GM21447 (cell line): ENCODE measurements around the gene YJU2.
"Not testable (repeated sequence)": the region's sequence is repeated elsewhere in the genome, so short reads cannot be mapped to it uniquely, and the experiment has no call there.

Experiments
- ATAC-seq: cut with Tn5 transposase; IDR thresholded peaks from one replicate; pipeline ENCODE4 v1.9.1; 2021; ENCODE audit not compliant: unreplicated experiment

The YJU2 gene

DNA sequence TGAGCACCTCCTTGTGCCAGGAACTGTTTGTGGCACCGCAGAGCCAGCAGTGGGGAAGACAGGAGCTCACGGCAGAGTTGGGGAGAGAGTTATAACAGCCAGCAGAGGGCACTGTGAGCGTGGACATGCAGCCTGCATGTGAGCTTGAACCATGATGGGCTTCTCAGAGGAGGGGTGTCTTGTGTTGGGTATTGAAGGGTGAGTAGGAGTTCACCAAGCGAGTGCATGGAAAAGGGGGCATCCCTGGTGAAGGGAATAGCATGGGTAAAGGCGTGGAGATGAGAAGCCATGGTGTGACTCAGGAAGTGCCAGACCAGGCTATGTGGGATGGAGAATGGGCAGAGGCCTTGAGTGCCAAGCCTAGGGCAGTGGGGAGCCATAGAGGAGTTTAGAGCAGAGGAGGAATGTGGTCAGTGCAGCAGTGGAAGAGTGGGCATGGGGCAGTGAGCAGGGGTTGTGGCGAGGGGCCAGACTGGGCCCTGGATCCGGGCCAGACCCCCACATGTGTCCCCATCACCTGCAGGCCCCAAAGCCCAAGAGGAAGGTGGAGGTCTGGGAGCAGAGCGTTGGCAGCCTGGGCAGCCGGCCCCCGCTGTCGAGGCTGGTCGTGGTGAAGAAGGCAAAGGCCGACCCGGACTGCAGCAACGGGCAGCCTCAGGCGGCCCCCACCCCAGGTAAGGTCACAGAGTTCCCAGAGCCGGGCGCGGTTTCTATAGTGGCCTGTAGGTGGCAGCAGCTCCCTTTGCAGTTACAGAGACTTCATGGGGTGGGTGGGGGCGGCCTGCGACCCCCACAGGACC, 20.4 kb downstream of the YJU2 start:
- ATAC-seq, result no peak

DNA sequence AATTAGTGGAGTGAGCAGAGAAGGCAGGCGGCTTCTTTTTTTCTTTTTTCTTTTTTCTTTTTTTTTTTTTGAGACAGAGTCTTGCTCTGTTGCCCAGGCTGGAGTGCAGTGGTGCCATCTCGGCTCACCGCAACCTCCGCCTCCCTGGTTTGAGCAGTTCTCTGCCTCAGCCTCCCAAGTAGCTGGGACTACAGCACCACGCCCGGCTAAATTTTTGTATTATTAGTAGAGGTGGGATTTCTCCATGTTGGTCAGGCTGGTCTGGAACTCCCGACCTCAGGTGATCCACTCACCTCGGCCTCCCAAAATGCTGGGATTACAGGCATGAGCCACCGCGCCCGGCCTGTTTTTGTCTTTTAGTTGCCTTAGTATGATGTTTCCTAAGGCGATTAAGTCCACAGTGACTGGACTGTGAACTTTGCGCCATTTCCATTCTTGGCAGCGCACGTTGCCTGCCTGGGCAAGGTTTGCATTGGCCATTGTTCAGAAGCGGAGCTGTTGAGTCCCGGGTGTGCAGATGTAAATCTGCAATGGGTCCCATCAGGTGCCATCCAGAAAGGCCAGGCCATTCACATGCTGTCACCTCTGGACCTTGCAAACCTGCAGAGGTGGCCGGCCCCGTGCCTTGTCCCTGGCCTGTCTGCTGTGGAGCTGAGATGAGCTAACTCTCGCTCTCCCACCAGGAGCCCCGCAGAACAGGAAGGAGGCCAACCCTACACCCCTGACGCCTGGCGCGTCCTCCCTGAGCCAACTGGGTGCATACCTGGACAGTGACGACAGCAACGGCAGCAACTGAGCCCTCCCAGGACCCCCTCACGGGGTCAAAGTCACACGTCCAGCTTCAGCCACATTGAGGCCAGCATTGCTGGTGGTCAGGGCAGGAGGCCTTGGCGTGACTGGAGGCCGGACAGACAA, 21.3 kb downstream of the YJU2 start:
- ATAC-seq, result no peak

DNA sequence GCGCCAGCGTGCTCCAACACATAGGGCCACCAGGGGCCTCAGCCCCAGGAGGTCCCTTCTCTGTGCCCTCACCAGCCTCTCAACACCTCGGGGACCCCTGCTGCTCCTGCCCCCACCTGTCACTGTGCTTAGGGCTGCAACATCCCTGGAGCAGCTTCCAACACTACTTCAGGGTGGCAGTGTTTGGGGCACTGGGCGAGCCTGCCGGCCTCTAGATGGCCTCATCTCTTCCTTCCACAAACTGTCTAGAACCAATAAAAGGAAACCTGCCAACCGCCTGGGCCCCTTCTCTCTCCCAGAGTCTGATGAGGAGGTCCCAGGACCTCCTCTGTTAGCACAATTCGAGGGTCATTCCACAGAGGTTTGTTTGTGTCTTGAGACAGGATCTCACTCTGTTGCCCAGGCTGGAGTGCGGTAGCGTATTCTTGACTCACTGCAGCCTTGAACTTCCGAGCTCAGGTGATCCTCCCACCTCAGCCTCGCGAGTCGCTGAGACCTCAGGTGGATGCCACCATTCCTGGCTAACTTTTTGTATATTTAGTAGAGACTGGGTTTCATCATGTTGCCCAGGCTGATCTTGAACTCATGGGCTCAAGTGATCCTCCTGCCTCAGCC, 22.0 kb downstream of the YJU2 start:
- no peak for ATAC-seq

DNA sequence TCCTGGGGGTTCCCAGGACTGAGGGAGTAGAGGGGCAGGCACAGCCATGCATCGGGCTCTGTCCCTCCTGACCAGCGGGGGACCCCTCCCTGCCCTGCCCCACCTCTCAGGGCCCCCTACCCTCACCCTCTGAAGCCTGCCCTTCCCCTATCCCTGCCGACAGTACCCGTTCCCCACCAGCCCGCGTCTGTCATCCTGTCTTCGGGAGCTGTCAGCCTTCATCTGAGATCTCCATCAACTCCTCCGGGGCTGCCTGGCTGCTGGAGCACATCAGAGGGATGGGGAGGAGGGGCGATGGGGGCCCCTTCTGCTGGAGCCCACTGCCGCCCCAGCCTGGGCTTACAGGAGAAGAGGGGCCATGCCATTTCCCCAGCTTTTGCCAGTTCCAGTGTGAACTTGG, 26.0 kb downstream of the YJU2 start:
- ATAC-seq, result no peak

DNA sequence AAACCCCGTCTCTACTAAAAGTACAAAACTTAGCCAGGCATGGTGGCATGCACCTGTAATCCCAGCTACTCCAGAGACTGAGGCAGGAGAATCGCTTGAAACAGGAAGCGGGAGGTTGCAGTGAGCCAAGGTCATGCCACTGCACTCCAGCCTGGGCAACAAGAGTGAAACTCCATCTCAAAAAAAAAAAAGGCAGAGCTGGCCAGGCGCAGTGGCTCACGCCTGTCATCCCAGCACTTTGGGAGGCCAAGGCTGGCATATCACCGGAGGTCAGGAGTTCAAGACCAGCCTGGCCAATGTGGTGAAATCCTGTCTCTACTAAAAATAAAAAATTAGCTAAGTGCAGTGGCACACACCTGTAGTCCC, 27.4 kb downstream of the YJU2 start:
- ATAC-seq, result not testable (repeated sequence)

DNA sequence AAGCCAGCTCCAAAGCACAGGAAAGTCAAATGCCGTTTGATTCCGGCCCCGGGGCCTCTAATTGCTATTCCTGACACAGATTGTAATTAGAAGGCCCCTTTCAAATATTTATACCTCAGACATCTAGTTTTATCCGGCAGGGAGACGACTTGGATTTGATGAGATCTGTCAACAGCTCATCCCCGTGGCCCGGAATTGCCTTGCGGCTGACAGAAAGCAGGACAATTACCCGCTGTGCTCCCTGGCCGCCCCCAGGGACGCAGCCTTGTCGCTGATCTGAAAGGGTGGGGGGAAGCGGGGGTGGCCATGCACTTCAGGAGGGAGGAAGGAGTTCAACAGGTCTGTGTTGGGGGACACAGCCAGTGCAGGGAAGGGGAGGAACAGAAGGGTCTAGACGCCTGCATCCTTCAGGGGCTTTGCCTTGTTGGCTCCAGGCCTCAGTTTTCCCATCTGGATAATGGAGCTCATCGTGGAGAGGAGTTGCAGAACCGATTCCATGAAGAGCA, 30.4 kb downstream of the YJU2 start:
- no peak for ATAC-seq

DNA sequence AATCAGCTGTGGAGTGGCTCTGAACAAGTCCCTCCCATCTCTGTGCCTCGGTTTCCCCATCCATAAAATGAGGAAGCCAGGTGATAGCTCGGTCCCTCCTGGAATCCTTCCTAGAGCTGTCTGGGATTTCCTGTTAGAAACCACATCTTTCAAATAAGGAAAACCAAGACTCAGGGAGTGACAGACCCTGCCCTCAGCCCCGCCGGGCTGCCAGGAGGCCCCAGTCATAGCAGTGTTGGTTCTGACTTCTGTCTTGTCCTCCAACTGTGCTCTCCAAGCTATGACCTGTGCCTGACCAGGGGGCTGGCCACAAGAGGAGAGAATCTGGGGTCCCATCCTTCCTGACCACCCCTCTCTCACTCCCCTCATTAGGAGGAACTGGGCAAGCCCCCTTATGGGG, 31.1 kb downstream of the YJU2 start:
- no peak for ATAC-seq

DNA sequence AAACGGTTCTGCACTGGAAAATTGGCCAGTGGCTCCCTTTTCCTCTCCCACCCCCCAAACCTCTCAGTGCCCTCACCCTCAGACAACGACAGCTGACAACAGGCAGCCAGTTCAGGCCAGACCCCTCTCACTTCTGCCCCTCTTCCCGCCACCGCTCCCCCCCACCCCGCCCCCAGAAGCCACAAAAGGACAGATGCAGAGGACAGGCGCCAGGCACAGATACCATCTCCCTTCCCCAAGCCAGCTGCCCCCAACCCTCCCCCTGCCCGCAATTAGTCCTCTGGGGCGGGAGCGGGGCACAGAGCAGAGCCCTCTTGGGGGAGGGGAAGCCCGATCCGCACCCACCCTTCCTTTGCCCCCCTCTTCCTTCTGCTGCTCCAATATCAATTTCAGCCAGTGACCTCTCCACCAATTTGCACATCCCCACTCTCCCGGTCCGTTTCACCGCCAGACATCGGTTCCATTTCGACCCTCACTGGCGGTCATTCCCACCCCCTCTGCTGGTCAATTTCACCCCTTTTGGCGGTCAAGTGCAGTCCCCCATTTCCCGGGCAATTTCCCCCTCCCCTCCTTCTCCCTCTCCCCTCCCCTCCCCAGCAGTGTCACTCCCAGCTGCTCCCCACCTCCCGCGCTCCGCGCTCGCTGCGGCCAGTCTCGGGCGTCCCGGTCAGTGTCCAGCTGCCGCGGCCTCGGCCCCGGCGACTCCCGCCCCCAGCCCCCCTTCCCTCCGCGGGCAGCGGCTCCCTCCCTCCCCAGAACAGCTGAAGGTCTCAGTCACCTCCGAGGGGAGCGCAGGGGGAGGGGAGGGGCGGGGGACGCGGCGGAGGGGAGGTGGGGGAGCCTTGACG, 31.8 kb downstream of the YJU2 start, which contains the start of gene SHD:
Gene SHD, plus strand, starts transcription at position 848 of the 848 bp plus-strand sequence. CDS start 798 bp downstream, outside the sequence.
- no peak for ATAC-seq

DNA sequence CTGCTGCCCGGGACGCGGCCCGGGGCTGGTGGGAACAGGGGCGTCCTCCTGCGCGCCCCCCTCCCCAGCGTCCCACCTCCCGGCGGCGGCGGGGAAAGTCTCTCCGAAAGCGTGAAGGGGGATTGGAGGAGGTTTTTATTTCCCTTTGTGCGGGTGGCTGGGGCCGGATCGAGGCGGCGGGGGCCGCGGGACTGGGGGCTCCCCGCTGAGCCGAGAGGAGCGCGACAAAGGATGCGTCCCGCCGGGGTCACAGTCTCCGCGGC, 32.3 kb downstream of the YJU2 start:
- ATAC-seq, result no peak

DNA sequence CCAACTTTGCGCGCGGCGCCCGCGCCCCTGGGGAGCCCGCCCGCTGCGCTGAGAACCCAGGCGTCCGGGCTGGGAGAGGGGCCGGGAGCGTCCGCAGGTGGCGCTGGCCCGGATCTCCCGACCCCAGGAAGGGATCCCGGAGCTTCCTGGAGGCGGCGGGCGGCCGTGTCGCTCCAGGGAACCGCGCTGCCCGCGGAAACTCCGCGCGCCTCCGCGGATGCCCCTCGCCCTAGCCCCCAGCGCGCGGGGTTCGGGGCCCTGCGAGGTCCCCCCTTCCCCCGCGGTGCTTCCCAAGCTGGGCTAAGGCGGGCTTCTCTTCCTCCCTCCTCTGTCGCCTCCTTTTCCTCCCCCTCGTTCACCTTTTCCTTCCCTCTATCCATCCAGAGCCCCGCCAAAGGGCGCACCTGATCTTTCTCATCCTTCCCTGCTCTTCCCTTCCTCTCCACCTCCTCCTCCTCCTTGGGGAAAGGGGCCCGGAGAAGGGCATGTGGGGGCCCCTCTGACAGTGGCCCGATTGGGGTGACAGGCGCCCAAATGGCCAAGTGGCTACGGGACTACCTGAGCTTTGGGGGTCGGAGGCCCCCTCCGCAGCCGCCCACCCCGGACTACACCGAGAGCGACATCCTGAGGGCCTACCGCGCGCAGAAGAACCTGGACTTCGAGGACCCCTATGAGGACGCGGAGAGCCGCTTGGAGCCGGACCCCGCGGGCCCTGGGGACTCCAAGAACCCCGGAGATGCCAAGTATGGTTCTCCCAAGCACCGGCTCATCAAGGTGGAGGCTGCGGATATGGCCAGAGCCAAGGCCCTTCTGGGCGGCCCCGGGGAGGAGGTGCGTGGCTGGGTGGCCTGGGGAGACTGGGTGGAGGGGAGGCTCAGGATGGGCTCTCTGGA, 32.9 kb downstream of the YJU2 start:
- no peak for ATAC-seq

DNA sequence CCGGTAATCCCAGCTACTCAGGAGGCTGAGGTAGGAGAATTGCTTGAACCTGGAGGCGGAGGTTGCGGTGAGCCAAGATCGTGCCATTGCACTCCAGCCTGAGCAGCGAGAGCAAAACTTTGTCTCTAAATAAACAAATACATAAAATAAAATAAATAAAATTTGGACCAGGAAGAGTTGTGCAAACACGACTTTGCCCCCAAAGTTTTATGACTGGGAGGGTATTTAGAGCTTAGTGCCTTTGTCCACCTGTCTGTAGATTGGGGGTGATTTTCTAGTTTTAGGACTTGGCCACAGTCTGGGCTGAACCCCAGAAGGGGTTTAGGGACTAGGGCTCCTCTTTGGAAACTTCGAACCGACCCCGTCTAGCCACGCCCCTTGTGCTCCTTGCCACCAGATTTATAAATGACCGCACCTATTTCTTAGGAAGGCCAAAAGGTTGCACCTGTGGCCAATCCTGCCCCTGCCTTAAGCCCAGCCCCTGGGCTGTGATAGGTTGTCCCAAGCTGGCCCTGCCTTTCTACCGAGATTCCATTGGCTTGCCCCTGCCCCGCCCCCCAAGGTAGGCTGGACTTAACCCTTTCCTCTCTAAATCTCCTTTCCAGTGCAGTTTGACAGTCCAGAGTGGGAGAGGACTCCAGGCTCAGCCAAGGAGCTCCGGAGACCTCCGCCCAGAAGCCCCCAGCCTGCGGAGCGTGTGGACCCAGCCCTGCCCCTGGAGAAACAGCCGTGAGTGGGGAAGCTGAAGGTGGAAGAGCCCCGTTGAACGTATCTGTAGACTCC, 37.5 kb downstream of the YJU2 start:
- ATAC-seq, result no peak

DNA sequence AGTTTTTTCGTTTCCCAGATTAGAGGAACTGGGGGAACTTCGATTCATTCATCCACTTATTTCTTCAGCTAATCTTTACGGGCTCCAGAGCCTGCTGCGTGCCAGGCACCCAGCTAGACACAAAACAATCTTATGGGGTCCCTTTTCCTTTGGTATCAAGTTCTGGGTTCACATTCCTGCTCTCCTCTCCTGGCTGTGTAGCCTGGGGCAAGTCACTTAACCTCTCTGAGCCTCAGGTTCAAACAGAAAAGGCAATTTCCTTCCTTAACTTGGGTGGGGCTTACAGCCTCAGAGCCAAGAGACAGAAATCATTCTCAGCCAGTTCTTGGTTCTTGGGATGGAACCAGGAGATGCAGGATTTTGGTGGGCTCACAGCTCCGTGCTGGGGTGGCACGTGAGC, 38.1 kb downstream of the YJU2 start:
- no peak for ATAC-seq

DNA sequence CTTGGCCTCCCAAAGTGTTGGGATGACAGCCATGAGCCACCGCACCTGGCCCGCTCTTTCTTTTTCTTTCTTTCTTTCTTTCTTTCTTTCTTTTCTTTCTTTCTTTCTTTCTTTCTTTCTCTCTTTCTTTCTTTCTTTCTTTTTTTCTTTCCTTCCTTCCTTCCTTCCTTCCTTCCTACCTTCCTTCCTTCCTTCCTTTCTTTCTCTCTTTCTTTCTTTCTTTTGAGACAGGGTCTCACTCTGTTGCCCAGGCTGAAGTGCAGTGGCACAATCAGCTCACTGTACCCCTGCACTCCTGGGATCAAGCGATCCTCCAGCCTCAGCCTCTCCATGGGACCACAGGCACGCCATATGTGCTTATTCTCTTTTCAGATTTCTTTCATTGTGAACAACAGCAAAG, 39.3 kb downstream of the YJU2 start:
- ATAC-seq, result not testable (repeated sequence)

DNA sequence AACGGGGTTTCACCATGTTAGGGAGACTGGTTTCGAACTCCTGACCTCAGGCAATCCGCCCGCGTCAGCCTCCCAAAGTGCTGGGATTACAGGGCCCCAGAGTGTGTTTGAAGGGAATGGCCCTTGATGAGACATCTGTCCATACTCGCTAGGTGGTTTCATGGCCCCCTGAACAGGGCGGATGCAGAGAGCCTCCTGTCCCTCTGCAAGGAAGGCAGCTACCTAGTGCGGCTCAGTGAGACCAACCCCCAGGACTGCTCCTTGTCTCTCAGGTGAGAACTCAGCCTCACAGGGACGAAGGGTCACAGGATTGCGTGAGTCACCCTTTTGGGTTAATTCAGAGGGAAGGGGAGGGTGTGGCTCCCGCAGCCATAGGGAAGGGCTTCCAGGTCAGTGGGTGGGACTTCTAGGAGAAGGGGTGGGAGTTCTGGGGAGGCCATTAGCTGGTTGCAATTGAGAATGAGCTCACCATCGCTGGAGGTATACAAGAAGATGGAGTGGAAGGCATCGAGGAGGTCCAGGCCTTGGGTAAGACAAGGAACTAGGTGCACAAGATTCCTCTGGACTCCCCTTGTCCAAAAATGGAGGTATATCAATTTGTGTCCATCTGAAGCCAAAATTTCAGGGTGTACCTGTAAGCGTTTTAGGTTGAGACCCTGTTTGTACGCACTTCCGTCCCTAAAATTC, 41.4 kb downstream of the YJU2 start:
- ATAC-seq, result no peak

DNA sequence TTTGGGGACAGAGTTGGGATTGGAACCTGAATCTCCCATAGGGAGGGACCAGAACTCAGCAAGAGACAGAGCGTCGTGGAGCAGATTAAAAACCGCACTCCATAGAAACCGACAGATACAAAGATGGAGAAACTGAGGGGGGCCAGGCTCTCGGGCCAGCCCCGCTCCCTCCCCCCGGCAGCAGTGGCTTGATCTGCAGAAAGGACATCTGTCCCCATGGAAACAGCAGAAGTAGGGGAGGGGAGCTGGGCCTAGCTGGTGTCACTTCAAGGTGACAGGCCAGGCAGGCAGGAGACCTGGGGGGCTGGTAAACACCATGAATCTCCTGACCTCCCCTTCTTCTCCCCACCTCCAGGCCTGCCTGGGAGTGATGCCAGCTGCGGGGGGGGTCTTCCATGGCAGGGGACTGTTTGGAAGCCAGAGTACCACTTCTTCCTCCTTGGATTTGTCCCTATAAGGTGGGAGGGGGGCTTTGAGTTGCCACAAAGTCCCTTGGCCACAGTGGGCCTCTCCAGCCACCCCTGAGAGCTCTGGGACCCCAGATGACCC, 44.4 kb downstream of the YJU2 start:
- no peak for ATAC-seq

DNA sequence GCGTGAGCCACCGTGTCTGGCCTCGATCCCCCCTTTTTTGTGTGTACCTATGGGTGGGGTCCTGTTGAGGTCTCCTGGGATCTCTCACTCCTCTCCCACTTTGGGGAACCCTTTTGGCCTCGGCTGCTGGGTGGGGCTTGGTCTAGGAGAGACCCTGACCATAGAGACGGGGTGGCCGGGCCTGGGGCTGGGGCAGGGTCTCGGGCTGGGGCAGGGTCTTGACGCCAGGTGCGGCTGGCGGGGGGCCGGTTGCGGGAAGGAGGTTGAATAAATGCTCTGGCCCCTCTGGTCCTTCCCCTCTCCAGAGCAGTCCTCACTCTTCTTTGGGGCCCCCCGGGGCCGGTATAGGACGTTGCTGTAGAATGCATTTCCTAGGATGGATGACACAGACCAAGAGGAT, 45.6 kb downstream of the YJU2 start:
- no peak for ATAC-seq

DNA sequence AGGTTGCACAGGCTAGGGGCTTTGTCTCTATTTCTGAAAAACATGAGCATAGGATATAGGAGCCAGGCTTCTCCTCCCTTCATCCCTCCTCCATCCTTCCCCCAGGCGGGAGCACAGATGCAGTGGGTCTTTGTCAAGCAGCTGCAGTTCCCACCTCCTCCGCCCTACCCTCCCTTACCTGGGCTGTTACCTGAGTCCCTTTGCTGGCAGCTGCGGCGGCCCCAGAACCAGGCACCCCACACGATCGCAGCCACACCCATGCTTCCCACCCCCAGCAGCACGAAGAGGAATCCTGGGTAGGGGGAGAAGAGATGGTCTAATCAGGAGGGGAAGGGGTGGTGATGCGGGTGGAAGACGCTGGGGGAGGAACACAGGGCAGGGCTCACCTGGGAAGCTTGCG, 47.5 kb downstream of the YJU2 start:
- ATAC-seq, result no peak
